ENCODE results near the gene TUBGCP6. TPM values are rescaled to one million over a fixed set of nuclear protein-coding genes. Genes with fewer than 3 reads are reported as not detected.

TUBGCP6 gene, protein sequence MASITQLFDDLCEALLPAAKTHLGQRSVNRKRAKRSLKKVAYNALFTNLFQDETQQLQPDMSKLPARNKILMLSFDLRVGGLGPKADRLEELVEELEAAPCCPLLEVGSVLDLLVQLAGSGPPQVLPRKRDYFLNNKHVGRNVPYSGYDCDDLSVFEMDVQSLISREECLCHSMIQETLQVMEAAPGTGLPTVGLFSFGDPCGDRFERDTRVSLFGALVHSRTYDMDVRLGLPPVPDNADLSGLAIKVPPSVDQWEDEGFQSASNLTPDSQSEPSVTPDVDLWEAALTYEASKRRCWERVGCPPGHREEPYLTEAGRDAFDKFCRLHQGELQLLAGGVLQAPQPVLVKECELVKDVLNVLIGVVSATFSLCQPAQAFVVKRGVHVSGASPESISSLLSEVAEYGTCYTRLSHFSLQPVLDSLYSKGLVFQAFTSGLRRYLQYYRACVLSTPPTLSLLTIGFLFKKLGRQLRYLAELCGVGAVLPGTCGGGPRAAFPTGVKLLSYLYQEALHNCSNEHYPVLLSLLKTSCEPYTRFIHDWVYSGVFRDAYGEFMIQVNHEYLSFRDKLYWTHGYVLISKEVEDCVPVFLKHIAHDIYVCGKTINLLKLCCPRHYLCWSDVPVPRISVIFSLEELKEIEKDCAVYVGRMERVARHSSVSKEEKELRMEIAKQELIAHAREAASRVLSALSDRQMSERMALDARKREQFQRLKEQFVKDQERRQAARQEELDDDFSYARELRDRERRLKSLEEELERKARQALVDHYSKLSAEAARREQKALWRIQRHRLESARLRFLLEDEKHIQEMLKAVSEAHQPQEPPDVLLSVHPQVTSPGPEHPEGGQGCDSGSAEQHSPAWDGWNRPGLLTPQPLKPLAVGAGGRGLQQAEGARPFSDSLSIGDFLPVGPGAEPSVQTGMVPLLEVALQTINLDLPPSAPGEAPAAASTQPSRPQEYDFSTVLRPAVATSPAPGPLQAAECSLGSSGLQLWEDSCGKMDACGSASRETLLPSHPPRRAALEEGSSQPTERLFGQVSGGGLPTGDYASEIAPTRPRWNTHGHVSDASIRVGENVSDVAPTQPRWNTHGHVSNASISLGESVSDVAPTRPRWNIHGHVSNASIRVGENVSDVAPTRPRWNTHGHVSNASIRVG (N-terminal part only)
- total RNA-seq (2014; rRNA removed; shearing (Covaris generic); ENCODE audit: low replicate concordance): 18.0 and 34.5 TPM in 2 replicates

DNA sequence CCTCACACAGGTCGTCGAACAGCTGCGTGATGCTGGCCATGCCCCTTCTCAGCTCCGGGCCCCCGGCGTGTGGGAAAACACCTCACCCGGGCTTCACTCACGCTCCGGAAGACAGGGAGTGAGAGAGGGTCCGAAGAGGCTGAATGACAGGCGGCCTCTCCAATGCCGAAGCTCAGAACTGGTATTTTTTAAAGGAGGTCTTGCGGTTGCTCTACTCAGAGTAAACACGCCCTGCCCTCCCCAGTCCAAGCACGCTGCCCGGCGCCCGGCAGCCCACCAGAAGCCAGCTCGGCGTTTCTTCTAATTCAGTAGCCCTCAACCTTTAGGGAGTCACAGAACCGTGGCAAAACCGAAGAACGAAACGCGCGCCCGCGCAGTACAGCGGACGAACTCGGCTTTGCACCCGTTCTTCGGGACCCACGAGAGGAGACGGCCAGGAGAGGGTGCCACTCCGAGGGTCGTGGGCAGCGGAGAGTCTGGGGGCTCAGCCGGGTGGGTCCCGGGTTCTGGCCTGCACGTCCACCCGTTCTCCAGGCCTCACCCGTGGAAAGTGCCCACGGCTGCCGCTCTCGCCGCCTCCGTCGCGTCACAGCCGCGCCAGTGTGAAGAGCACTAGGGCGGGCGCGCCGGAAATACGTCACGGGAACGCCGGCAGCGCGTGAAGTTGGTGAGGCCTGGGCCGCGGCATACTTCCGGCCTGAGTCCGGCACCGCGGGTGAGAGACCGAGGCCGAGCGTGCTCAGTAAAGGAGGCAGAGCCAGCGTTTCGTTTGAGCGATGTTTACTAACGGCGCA is at the start of gene TUBGCP6:
TSS of gene TUBGCP6 (minus strand) at position 604 of the 794 bp plus-strand sequence. CDS start at position 40, 564 bp downstream.
- DNase-seq (ENCODE audit: low read depth): peak; percentile 88
- in situ Hi-C loops (cut with HindIII; ENCODE audit: low pct_unique_long_range_greater_than_20kb, low sequenced_read_pairs): no loop called here

- DNase-seq (ENCODE audit: low read depth): no peak
- in situ Hi-C loops (cut with HindIII; ENCODE audit: low pct_unique_long_range_greater_than_20kb, low sequenced_read_pairs): no loop called here
Observed at GRCh38 chr22:50294319-50294656, 49.5 kb upstream of the TUBGCP6 start.

GRCh38 chr22:50293441-50294318 is 48.9 kb upstream of the TUBGCP6 start:
- in situ Hi-C loops (cut with HindIII; ENCODE audit: low pct_unique_long_range_greater_than_20kb, low sequenced_read_pairs): no loop called here
- peak; percentile 77 for DNase-seq (ENCODE audit: low read depth)

DNA sequence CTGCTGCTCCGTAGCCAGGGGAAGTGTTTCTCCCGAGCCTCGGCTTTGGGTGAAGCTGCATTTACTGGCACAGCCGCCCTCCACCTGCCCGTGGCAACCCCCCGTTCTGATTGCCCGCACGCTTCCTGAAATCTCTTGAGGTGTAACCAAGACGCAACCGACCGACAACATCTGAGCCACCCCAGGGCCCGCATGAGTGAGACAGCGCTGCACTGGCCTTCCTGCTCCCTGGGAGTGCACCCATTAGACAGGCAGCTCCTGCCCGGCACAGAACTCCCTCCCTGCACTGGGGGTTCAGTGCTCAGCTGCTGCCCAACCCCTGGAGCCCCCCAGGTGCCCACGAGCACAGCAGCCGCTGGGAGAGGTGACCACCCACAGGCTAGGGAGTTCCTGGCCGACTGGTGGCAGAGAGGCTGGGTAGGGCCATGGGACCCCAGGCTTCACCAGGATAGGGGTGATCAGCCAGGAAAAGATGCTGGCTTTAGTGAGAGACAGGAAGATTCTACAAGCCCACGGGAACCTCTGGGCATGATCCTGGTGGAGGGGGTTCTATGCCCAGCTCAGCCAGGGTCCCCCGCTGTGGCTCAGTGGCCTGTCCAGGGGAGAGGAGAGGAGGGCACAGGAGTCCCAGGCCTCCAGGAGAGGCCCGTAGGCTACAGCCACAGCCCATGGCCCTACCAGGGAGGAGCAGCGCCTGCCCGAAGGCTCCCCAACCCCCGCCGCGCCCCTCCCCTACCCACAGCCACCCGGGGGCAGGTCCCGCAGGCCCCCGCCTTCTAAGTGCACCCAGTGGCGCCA is 48.0 kb upstream of the TUBGCP6 start:
- in situ Hi-C loops (cut with HindIII; ENCODE audit: low pct_unique_long_range_greater_than_20kb, low sequenced_read_pairs): no loop called here
- DNase-seq (ENCODE audit: low read depth): peak; percentile 54

- in situ Hi-C loops (cut with HindIII; ENCODE audit: low pct_unique_long_range_greater_than_20kb, low sequenced_read_pairs): no loop called here
- no peak for DNase-seq (ENCODE audit: low read depth)
Observed at GRCh38 chr22:50289942-50290630, 45.3 kb upstream of the TUBGCP6 start.

DNA sequence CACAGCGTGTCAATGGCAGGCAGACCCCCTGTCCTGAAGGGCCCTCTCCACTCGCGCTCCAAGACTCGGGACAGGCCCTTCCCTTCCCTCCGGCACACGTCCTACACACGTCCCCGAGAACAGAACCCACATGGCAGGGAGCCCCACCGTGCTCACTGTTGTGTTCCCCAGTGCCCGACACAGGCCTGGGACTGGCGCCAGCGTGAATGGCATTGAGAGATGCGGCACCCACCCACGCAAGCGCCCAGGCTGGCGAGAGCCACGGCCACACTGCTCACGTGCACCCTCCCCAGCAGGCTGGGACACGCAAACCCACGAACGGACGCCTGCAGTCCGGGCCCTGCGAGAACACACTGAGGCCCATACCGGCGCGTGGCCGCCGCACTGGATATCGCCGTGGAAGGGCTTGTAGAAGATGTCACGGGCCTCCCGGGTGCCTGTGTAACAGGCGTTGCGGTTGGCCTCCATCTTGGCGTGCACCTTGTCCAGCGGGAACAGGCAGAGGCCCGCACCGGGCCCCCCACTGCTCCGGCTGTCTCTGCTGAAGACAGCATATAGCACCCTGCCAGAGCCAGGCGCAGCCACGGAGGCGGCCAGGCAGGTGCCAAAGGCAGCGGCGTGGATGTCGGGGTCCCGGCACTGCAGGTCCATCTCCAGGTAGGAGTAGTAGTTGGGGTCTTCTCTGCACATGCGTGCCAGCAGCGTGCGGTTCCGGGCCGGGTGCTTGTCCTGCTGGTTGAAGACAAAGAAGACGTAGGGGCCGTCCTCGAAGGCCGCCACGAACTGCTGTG is 44.5 kb upstream of the TUBGCP6 start:
- DNase-seq (ENCODE audit: low read depth): no peak
- in situ Hi-C loops (cut with HindIII; ENCODE audit: low pct_unique_long_range_greater_than_20kb, low sequenced_read_pairs): no loop called here

- DNase-seq (ENCODE audit: low read depth): no peak
- in situ Hi-C loops (cut with HindIII; ENCODE audit: low pct_unique_long_range_greater_than_20kb, low sequenced_read_pairs): no loop called here
Observed at GRCh38 chr22:50287731-50288130, 42.9 kb upstream of the TUBGCP6 start.

GRCh38 chr22:50286701-50287318 is 42.0 kb upstream of the TUBGCP6 start:
- in situ Hi-C loops (cut with HindIII; ENCODE audit: low pct_unique_long_range_greater_than_20kb, low sequenced_read_pairs): no loop called here
- DNase-seq (ENCODE audit: low read depth): no peak

DNA sequence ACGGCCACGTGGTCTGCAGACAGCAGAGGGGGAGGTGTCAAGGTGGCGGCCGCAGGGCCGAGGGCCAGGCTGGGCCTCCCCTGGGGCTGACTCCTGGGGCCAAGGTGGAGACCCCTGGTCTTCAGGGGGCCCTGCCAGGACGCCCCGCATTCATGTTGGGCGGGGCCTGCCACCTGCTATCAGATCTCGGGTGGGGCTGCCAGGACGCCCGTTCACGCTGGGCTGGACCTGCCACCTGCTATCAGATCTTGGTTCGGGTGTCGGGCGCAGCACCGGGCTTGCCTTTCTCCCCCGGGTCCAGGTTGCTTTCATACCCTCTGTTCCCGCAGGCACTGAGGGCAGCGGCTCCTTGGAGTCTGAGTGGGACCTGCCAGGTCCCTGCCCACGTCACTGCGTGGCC is 41.5 kb upstream of the TUBGCP6 start:
- in situ Hi-C loops (cut with HindIII; ENCODE audit: low pct_unique_long_range_greater_than_20kb, low sequenced_read_pairs): no loop called here
- DNase-seq (ENCODE audit: low read depth): no peak

DNA sequence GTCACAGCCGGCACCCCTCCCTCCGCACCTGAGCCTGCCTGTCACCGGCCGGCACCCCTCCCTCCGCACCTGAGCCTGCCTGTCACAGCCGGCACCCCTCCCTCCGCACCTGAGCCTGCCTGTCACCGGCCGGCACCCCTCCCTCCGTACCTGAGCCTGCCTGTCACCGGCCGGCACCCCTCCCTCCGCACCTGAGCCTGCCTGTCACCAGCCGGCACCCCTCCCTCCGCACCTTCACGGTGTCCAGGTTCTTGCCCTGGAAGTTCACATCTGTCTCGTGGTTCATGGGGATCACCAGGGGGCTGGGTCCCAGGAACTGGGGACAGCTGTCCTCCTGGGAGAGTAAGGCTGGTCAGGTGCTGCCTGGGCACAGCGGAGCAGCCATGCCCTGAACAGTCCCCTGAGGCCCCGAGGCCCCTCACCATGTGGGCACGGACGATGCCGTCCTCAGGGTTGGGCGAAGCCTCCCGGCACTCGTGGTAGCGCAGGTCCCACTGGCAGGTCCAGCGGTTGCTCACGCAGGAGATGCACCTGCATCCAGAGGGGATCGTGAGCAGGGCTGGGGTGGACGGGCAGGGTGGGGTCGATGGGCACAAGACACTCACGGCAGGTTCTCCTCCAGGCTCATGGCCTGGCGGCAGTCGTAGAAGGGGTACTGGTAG is 40.9 kb upstream of the TUBGCP6 start:
- in situ Hi-C loops (cut with HindIII; ENCODE audit: low pct_unique_long_range_greater_than_20kb, low sequenced_read_pairs): no loop called here
- no peak for DNase-seq (ENCODE audit: low read depth)

DNA sequence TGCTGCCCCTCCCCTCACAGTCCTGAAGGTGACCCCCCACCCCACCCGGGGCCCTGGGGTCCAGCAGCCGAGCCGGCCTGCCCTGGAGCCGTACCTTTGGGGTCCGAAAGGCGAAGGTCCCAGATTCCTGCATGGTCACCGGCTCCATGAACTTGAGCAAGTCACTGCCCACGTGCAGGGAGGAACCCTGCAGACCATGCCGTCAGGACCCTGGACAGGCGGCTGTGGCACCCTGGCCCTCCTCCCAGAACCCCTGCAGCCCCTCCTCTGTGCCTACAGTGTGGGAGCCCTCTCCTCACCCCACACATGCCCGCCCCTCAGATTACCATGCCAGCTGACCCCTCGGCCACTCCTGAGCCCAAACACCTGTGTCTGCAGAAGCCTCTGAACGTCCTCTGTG is 39.7 kb upstream of the TUBGCP6 start:
- DNase-seq (ENCODE audit: low read depth): no peak
- in situ Hi-C loops (cut with HindIII; ENCODE audit: low pct_unique_long_range_greater_than_20kb, low sequenced_read_pairs): no loop called here

- in situ Hi-C loops (cut with HindIII; ENCODE audit: low pct_unique_long_range_greater_than_20kb, low sequenced_read_pairs): no loop called here
- DNase-seq (ENCODE audit: low read depth): no peak
Observed at GRCh38 chr22:50283821-50284220, 39.0 kb upstream of the TUBGCP6 start.

DNA sequence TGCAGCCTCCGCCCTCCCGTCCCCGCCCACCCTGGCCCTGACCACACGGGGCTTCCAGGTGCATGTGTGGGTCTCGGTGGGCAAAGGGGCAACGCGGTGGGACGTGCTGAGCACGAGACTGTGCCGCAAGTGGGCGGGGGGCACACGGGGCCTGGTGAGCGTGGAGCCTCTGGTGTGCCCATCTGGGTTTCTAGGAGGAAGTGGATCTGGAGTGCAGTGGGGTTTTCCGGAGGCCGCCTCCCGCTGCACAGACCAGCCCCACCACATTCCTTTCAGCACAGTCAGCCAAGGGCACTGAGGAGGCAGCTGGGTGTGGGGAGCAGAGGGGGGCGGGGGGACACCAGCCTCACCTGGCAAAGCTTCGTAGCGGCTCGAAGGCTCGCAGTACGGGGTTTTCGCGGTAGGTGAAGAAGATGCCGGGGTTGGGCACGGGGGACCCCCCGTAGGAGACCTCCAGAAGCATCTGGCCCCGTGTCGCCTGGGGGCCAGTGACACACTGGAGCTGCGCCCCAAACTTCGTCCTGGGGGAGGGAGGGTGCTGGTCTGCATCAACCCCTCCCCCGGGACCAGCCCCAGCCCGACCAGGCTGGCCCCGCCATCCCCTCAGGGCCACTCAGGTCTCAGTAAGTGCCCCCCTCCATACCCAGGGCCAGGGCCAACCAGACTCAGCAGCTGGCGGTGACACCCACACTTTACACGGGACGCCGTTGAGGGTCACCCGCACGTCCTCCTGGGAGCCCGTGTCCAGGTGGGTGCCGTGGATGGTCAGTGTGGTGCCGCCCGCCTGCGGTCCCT is 37.7 kb upstream of the TUBGCP6 start:
- in situ Hi-C loops (cut with HindIII; ENCODE audit: low pct_unique_long_range_greater_than_20kb, low sequenced_read_pairs): no loop called here
- peak; percentile 88 for DNase-seq (ENCODE audit: low read depth)

DNA sequence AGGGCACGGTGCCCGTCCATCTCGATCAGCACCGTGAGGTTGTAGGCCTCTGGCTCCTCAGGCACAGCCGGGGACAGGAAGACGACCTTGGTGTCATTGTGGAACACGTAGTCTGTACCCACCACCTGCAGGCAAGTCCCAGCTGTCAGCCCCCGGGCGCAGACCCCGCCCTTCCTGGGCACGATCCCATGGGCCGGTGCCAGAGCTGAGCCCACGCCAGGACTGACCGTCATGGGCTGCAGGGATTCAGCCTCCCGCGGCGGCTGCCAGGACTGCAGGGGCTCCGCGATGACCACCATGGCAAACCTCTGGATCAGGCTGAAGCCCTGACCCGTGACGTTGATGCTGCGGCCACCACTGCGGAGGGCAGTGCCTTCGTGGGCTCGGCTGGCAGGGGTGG is 37.1 kb upstream of the TUBGCP6 start:
- in situ Hi-C loops (cut with HindIII; ENCODE audit: low pct_unique_long_range_greater_than_20kb, low sequenced_read_pairs): no loop called here
- DNase-seq (ENCODE audit: low read depth): no peak
